SK-N-MC (cell line): Measurements from ENCODE around the gene MFSD6L.

Experiments
- EZH2 ChIP-seq: fragments of 200-600 bp; sonication (generic); IDR thresholded peaks from one replicate; pipeline ENCODE4 v1.6.1; 2017; ENCODE audit warnings: antibody characterized with exemption
- FOXP2 ChIP-seq: optimal IDR thresholded peaks from 2 replicates; pipeline ENCODE3; 2011; ENCODE audit warnings: mild to moderate bottlenecking, moderate library complexity; ENCODE audit not compliant: insufficient read depth; ENCODE audit errors: extremely low read length, control extremely low read depth
- POLR2AphosphoS5 ChIP-seq: IDR thresholded peaks from 2 replicates; pipeline ENCODE4 v1.6.1; 2012; ENCODE audit warnings: mild to moderate bottlenecking, low read depth, low read length, borderline replicate concordance

DNA sequence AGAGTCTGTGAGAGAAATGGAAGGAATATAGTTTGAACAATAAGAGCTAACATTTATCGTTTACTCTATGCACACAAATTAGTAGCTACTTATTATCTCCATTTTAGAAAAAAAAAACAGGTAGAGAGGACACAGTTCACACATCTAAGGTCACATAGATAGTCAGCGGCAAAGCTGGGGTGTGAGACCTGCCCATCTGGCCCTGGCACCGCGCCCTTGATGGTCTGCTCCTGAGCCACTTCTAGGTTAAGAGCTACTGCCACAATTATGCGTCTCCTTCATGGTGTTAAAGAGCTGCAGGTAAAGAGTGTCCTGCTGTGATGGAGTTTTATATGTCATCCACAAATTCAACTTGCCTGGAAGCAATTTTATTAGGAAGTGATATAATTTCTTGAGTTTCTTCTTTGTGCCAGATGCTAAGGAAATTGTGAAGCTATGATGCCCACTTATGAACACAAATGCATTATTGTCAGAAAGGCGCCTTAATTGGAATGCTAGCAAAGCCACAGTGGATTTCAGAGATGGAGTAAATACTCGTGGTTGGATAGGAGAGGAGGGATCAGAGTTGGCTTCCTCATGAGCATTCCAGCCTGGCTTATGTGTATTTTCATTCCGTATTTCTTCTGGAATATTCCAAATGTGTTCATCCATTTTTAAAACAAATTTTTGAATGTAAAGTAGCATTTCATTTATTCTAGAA, 21.3 kb upstream of the MFSD6L start:
- TF ChIP-seq POLR2AphosphoS5, result no peak
- no peak for TF ChIP-seq EZH2
- TF ChIP-seq FOXP2, result no peak
